Upper lobe of left lung (tissue), 6 donors: ENCODE measurements around the gene PTPRG. TPM values are rescaled to one million over a fixed set of nuclear protein-coding genes. Genes with fewer than 3 reads are reported as not detected.

Experiments
- ATAC-seq, 2 donors: fragments of 200-7000 bp; cut with Tn5 transposase; one replicate each; pipeline ENCODE4 v1.9.1; 2022; ENCODE audit warnings: mild to moderate bottlenecking in 2 of 2, moderate library complexity in 2 of 2; ENCODE audit not compliant: low FRiP score in 2 of 2
- DNase-seq, 2 donors: peaks; one replicate each; pipeline ENCODE4 v3.0.0-alpha.2; 2019 to 2020
- H3K27ac ChIP-seq, 4 donors: fragments of 200-600 bp; sonication (generic); one replicate each; pipeline ENCODE4 v1.5.1; 2016 to 2019
- H3K27me3 ChIP-seq, 4 donors: fragments of 200-600 bp; sonication (generic); one replicate each; pipeline ENCODE4 v1.5.1; 2017 to 2019
- H3K36me3 ChIP-seq, 4 donors: fragments of 200-600 bp; sonication (generic); one replicate each; pipeline ENCODE4 v1.5.1; 2016 to 2019
- H3K4me1 ChIP-seq, 4 donors: fragments of 200-600 bp; sonication (generic); one replicate each; pipeline ENCODE4 v1.5.1; 2018 to 2019
- H3K4me3 ChIP-seq, 4 donors: fragments of 200-600 bp; sonication (generic); one replicate each; pipeline ENCODE4 v1.5.1; 2017 to 2019; ENCODE audit warnings: mild to moderate bottlenecking in 2 of 4, moderate library complexity in 1 of 4
- H3K9me3 ChIP-seq, 4 donors: fragments of 200-600 bp; sonication (generic); one replicate each; pipeline ENCODE4 v1.5.1; 2018 to 2019
- EP300 ChIP-seq, 4 donors: sonication (generic); formaldehyde crosslinking; IDR thresholded peaks; one replicate each; pipeline ENCODE4 v1.5.1; 2017; ENCODE audit warnings: antibody characterized with exemption in 4 of 4, control low read depth in 2 of 4
- POLR2A ChIP-seq, 4 donors: fragments of 450-650 bp; IDR thresholded peaks; one replicate each; pipeline ENCODE4 v1.5.1; 2016 to 2017; ENCODE audit warnings: antibody characterized with exemption in 4 of 4, mild to moderate bottlenecking in 2 of 4
- POLR2AphosphoS5 ChIP-seq, 2 donors: sonication (generic); formaldehyde crosslinking; IDR thresholded peaks; one replicate each; pipeline ENCODE4 v1.5.1; 2017; ENCODE audit warnings: antibody characterized with exemption in 2 of 2
- WGBS, 2 donors: methylation state at CpG; one replicate each; pipeline ENCODE4 v1.1.5; 2017 to 2018; 5-methylcytosine and 5-hydroxymethylcytosine counted together
- total RNA-seq, 6 donors: library from RNA; depleted of rRNA in 4 of 6; stranded (reverse); fragments of >200 nt in 4 of 6; gene quantifications; one replicate each; pipeline versions ENCODE4 v1.1.0 to v1.2.1, GENCODE V29; 2016 to 2021
- TF ChIP-seq, protein P1 (sequence below), 6 experiments: fragments of 450-650 bp in 4 of 6; fragments of 200-600 bp in 2 of 6; sonication (generic) in 2 of 6; IDR thresholded peaks; one replicate each; pipeline ENCODE4 v1.5.1; 2016 to 2019; ENCODE audit warnings: antibody characterized with exemption in 6 of 6
- donor health status: DM: no; HTN: no; CAD: no; lungs with moderate emphysema.
- donor health status: DM: no; HTN: yes; CAD: no; lungs with severe emphysema.

The PTPRG gene
- total RNA-seq, 6 donors from 2014 or later = 58.7 to 101 (median 68.8) TPM

DNA sequence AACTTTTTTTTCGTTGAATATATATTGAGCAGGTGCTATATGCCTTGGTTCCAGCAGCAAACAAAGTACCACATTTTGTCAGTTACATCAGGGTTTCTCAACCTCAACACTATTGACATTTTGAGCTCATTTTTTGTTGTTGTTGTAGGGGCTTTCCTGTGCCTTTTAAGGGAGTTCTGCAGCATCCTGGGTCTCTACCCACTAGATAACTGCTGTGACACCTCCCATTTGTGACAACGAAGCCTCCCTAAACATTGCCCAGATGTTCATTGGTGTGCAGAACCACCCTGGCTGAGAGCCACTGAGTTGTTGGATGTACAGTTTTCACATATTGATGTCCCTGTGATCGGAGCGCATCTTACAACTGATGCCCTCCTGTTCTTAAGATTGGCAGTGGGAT lies 382.6 kb downstream of the PTPRG start:
- Histone ChIP-seq H3K4me1 (peaks cover 0 to 4% (median 0%) of the 10 kb centered on the region in 4 donors), H3K9me3 (no peaks in the 10 kb centered on the region), H3K4me3 (no peak overlapping the region), H3K36me3 (no peaks in the 10 kb centered on the region), H3K27ac (no peak overlapping the region), H3K27me3 (no peaks in the 10 kb centered on the region)
- WGBS, 2 donors = 90 to 95% methylated on average over 4 of the region's 4 CpGs
- DNase-seq (no peak), ATAC-seq (no peak)
- TF ChIP-seq POLR2AphosphoS5 (IDR thresholded peaks at IDR 0.05) (no peak), EP300 (IDR thresholded peaks at IDR 0.05) (no peak), POLR2A (IDR thresholded peaks at IDR 0.05) (no peak)
- TF ChIP-seq, protein P1, sequence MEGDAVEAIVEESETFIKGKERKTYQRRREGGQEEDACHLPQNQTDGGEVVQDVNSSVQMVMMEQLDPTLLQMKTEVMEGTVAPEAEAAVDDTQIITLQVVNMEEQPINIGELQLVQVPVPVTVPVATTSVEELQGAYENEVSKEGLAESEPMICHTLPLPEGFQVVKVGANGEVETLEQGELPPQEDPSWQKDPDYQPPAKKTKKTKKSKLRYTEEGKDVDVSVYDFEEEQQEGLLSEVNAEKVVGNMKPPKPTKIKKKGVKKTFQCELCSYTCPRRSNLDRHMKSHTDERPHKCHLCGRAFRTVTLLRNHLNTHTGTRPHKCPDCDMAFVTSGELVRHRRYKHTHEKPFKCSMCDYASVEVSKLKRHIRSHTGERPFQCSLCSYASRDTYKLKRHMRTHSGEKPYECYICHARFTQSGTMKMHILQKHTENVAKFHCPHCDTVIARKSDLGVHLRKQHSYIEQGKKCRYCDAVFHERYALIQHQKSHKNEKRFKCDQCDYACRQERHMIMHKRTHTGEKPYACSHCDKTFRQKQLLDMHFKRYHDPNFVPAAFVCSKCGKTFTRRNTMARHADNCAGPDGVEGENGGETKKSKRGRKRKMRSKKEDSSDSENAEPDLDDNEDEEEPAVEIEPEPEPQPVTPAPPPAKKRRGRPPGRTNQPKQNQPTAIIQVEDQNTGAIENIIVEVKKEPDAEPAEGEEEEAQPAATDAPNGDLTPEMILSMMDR (IDR thresholded peaks at IDR 0.05) = no peak

DNA sequence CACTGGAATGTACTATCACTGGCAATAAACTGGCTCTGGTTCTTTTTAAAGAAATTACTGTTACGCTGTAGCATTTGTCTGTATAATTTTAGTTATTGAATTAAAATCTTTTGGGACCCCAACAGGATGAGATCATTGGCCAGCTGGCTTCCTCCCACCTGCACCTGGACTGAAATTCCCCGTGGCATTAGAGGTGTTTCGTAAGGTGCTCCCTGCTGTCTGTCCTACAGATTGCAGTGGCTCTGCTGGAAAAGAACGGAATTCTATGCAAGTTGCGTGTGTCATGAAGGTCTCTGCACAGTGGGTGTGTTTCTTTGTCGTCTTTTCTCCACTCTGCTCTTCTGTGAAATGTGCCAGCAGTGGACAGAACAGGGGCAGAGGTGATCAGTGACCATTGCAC lies 383.4 kb downstream of the PTPRG start:
- H3K4me3 ChIP-seq = no peak overlapping the region
- 90 to 91% methylated on average over 6 of the region's 6 CpGs for WGBS, 2 donors
- no peaks in the 10 kb centered on the region for H3K4me1 ChIP-seq
- no peaks in the 10 kb centered on the region for H3K9me3 ChIP-seq
- no peaks in the 10 kb centered on the region for H3K27me3 ChIP-seq
- TF ChIP-seq, protein P1 (IDR thresholded peaks at IDR 0.05) = no peak
- no peak for TF ChIP-seq POLR2A (IDR thresholded peaks at IDR 0.05)
- TF ChIP-seq POLR2AphosphoS5 (IDR thresholded peaks at IDR 0.05) = no peak
- no peak for TF ChIP-seq EP300 (IDR thresholded peaks at IDR 0.05)
- H3K36me3 ChIP-seq = no peaks in the 10 kb centered on the region
- DNase-seq = no peak
- no peak for ATAC-seq
- no peak overlapping the region for H3K27ac ChIP-seq

DNA sequence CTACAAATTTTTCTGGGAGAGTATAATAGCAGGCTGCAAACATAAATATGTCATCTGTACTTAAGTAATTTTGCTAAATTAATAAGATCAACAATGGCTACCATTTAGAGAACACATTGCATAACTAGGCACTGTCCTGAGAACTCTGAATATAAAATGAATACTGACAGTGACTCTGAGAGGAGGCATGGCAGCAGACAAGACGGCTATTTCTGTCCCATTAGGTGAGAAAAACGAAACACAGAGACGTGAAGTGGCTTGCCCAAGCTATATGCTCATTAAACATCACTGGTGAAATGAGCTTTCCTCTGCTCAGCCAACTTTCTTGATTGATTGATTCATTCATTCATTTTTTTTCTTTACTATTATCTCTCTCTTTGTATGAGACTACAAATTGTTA lies 384.3 kb downstream of the PTPRG start:
- WGBS, 2 donors = 61 to 88% methylated on average over 3 of the region's 3 CpGs
- no peaks in the 10 kb centered on the region for H3K36me3 ChIP-seq
- no peaks in the 10 kb centered on the region for H3K27me3 ChIP-seq
- H3K9me3 ChIP-seq = no peaks in the 10 kb centered on the region
- TF ChIP-seq POLR2AphosphoS5 (IDR thresholded peaks at IDR 0.05) = no peak
- TF ChIP-seq, protein P1 (IDR thresholded peaks at IDR 0.05) = no peak
- no peak for TF ChIP-seq EP300 (IDR thresholded peaks at IDR 0.05)
- TF ChIP-seq POLR2A (IDR thresholded peaks at IDR 0.05) = no peak
- DNase-seq (no peak), ATAC-seq (no peak)
- no peak overlapping the region for H3K27ac ChIP-seq
- H3K4me1 ChIP-seq = peaks cover 0 to under 1% (median 0%) of the 10 kb centered on the region in 4 donors
- no peak overlapping the region for H3K4me3 ChIP-seq

DNA sequence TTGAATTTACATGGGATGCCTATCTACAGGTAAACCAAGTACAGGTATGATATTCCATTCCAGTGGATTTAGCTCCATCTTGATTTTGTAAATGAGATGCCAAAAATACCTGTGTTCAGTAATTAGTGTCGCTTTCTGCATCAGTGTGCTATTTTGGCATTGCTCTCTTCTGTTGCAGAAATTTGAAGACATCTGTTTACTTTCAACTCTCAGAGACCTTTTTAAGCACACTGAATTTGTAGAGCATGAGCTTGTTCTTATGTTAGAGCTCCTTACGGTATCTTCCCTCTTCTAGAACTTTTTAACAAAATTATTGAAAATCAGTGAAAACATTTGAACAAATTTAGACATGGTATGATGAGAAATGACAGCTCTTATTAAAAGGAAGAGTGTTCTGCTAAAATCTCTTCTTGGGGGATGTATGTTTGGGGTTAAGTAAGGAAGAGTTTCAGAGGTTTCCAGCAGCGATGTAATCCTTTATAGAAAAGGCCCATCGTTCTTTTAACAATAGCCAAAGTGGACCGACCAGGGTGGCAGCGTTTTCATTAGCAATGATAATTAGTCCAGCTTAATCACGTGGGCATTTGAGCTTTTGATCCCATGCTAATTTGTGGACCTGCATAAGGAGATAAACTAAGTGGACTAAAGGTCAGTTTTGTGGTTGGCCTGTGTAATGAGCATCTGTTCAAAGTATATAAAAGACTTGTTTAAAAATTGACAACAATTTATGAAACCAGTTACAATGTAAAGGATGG lies 385.4 kb downstream of the PTPRG start:
- DNase-seq (no peak), ATAC-seq (no peak)
- Histone ChIP-seq H3K27me3 (no peaks in the 10 kb centered on the region), H3K27ac (no peak overlapping the region), H3K4me3 (no peak overlapping the region), H3K9me3 (no peaks in the 10 kb centered on the region), H3K4me1 (peaks cover 0 to 3% (median 0%) of the 10 kb centered on the region in 4 donors), H3K36me3 (no peaks in the 10 kb centered on the region)
- 72 to 73% methylated on average over 7 of the region's 7 CpGs for WGBS, 2 donors
- TF ChIP-seq EP300 (IDR thresholded peaks at IDR 0.05) (no peak), POLR2AphosphoS5 (IDR thresholded peaks at IDR 0.05) (no peak), POLR2A (IDR thresholded peaks at IDR 0.05) (no peak)
- TF ChIP-seq, protein P1 (IDR thresholded peaks at IDR 0.05) = no peak

DNA sequence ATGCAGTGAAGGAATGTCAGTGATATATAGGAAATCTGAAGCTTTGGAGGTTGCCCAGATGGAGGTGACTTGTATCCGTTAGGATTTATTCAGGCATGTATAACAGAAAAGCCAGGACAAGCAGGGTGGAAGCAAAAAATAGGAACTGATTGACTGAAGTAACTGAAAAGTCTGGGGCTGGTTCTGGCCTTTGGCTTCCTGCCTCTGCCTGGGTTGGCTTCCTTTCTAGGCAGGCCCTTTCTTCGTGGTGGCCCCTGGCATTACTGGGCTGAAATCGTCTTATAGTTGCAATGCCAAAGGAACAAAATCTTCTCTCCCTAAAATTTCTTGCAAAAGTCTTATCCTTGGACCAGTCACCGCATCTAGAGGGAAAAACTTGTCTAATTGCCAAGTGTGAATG lies 386.1 kb downstream of the PTPRG start:
- no peaks in the 10 kb centered on the region for H3K9me3 ChIP-seq
- WGBS, 2 donors = 69 to 75% methylated on average over 4 of the region's 4 CpGs
- H3K27ac ChIP-seq = no peak overlapping the region
- DNase-seq (no peak), ATAC-seq (no peak)
- H3K27me3 ChIP-seq = no peaks in the 10 kb centered on the region
- peaks cover 0 to 3% (median 0%) of the 10 kb centered on the region in 4 donors for H3K4me1 ChIP-seq
- H3K4me3 ChIP-seq = no peak overlapping the region
- no peaks in the 10 kb centered on the region for H3K36me3 ChIP-seq
- TF ChIP-seq POLR2A (IDR thresholded peaks at IDR 0.05) (no peak), POLR2AphosphoS5 (IDR thresholded peaks at IDR 0.05) (no peak), EP300 (IDR thresholded peaks at IDR 0.05) (no peak)
- TF ChIP-seq, protein P1 (IDR thresholded peaks at IDR 0.05) = no peak
